PC-3 (cell line): ENCODE results near the gene ZNF426.

ENCODE experiments used
- CTCF ChIP-seq: fragments of 300-600 bp; sonication (generic); conservative IDR thresholded peaks from 2 replicates; pipeline ENCODE4 v1.5.1; 2017; ENCODE audit warnings: antibody characterized with exemption, low read depth, mild to moderate bottlenecking, low read length
- EZH2 ChIP-seq: fragments of 300-600 bp; sonication (generic); IDR thresholded peaks from one replicate; pipeline ENCODE4 v1.6.1; 2017; ENCODE audit warnings: antibody characterized with exemption, mild to moderate bottlenecking, low read length; ENCODE audit not compliant: unreplicated experiment

GRCh38 chr19:9523885-9524474, 14.5 kb downstream of the ZNF426 start:
- no peak for TF ChIP-seq CTCF
- TF ChIP-seq EZH2 = no peak
